Natural killer cell (primary cell): ENCODE data around the gene CCNO. TPM values are rescaled to one million over a fixed set of nuclear protein-coding genes. Genes with fewer than 3 reads are reported as not detected.
A peak's percentile ranks its signal among the peaks of the same experiment; 100 is the strongest.

Source experiments
- ATAC-seq, 3 donors: fragments of 150-1000 bp in 2 of 3; fragments of 200-7000 bp in 1 of 3; cut with Tn5 transposase; 1 replicate in 1 of 3; 2 replicates in 2 of 3; pipeline ENCODE4 v1.10.0; 2021; ENCODE audit warnings: mild to moderate bottlenecking in 2 of 3, moderate library complexity in 2 of 3
- DNase-seq, 2 donors: peaks; one replicate each; pipeline versions ENCODE4 v3.0.0 to v3.0.0-alpha.2; 2013 to 2021; ENCODE audit warnings: mixed read lengths in 1 of 2
- H3K27ac ChIP-seq: one replicate; pipeline ENCODE4 v1.5.1; 2013; ENCODE audit warnings: mild to moderate bottlenecking, low read length
- H3K27me3 ChIP-seq: one replicate; pipeline ENCODE4 v1.6.1; 2013; ENCODE audit warnings: low read length; ENCODE audit not compliant: control insufficient read depth, insufficient read depth
- H3K36me3 ChIP-seq: one replicate; pipeline ENCODE4 v1.6.1; 2013; ENCODE audit warnings: low read length; ENCODE audit not compliant: control insufficient read depth, insufficient read depth
- H3K4me1 ChIP-seq: one replicate; pipeline ENCODE4 v1.6.1; 2013; ENCODE audit warnings: low read length; ENCODE audit not compliant: control insufficient read depth, insufficient read depth
- H3K4me3 ChIP-seq: one replicate; pipeline ENCODE4 v1.5.1; 2013; ENCODE audit warnings: low read length
- H3K9me3 ChIP-seq: one replicate; pipeline ENCODE4 v1.6.1; 2013; ENCODE audit warnings: low read length; ENCODE audit not compliant: control insufficient read depth, insufficient read depth
- H3K27ac Mint-ChIP-seq, 2 donors: one replicate each; pipeline ENCODE4 v1.8.0; 2022; ENCODE audit warnings: mild to moderate bottlenecking in 2 of 2, mixed read lengths in 2 of 2, moderate library complexity in 1 of 2
- H3K27me3 Mint-ChIP-seq, 2 donors: one replicate each; pipeline ENCODE4 v1.8.0; 2022; ENCODE audit warnings: low read depth in 2 of 2, mixed read lengths in 2 of 2
- H3K36me3 Mint-ChIP-seq: one replicate; pipeline ENCODE4 v1.8.0; 2022; ENCODE audit warnings: mixed read lengths
- H3K4me1 Mint-ChIP-seq, 2 donors: one replicate each; pipeline ENCODE4 v1.8.0; 2022; ENCODE audit warnings: mixed read lengths in 2 of 2
- H3K4me3 Mint-ChIP-seq: one replicate; pipeline ENCODE4 v1.8.0; 2022; ENCODE audit warnings: mild to moderate bottlenecking, moderate library complexity, mixed read lengths
- H3K9me3 Mint-ChIP-seq, 2 donors: one replicate each; pipeline ENCODE4 v1.8.0; 2022; ENCODE audit warnings: mixed read lengths in 2 of 2
- CTCF ChIP-seq: fragments of 200-600 bp; IDR thresholded peaks from one replicate; pipeline ENCODE4 v1.8.0; 2022; ENCODE audit warnings: antibody characterized with exemption
- WGBS: methylation state at CpG from one replicate; pipeline ENCODE4 v1.1.7; 2013; ENCODE audit warnings: missing lambda C conversion rate; ENCODE audit not compliant: insufficient coverage; 5-methylcytosine and 5-hydroxymethylcytosine counted together
- intact Hi-C: fragments of 100-400 bp; cut with micrococcal nuclease; formaldehyde crosslinking; loops from one replicate; pipeline ENCODE4 v1.14.2; 2022
- total RNA-seq, 4 donors: library from RNA; stranded (reverse); fragments of 120-200 nt in 1 of 4; gene quantifications; one replicate each; pipeline versions ENCODE4 v1.2.3 to v1.2.4, GENCODE V29; 2013 to 2022

CCNO gene
- total RNA-seq, 3 donors from 2014 or later (not counting 1 experiment from before 2014, with no cell fraction given) = not detected

DNA sequence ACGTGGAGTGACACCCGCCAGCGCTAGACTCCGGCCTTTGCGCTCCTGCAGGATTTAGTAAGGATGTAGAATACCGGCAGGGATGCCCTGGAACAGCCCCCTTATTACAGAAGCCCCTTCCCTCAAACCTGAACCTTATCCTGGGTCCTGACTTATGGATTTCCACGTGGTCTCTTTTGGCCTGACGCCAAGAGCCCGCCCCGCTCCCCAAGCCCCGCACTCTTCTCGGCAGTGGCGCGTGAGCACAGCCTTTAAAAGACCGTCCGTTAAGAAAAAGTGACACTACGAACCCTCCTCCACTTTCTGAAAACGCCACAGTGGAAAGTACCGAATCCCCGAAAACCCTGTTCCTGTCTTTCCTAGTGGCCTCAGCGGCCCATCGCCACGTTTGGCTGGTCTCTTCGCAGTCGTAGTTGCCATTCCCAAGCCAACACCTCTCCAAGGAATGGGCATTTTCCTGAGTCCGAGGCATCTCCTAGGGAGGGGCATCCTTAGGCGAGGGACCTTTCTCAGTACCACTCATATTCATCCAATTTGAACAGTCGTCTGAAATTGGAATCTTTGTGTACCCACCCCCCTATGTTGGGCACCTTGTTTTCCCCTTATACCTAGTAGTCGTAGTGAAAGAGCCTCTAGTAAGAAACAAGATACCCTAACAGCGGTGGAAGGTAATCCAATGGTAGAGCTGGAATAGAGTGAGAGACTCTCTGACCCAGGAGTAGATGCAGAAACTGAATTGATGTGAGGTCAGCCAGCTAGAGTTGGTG lies 5.6 kb downstream of the CCNO start:
- H3K27ac Mint-ChIP-seq = no peak overlapping the region
- H3K9me3 Mint-ChIP-seq = no peaks in the 10 kb centered on the region
- H3K36me3 Mint-ChIP-seq = no peaks in the 10 kb centered on the region
- DNase-seq (no peak), ATAC-seq (no peak)
- H3K4me1 ChIP-seq = peaks cover 50% of the 10 kb centered on the region
- H3K27me3 Mint-ChIP-seq = peaks cover 77 to 87% of the 10 kb centered on the region in 2 donors
- H3K9me3 ChIP-seq = no peaks in the 10 kb centered on the region
- no peak overlapping the region for H3K27ac ChIP-seq
- 8% methylated on average over 29 of the region's 30 CpGs for WGBS
- peaks cover 30 to 37% of the 10 kb centered on the region in 2 donors for H3K4me1 Mint-ChIP-seq
- intact Hi-C loops = no loop called here
- peak overlapping the region; percentile 77 for H3K4me3 Mint-ChIP-seq
- H3K27me3 ChIP-seq = peaks cover 82% of the 10 kb centered on the region
- no peak for TF ChIP-seq CTCF
- no peak overlapping the region for H3K4me3 ChIP-seq
- H3K36me3 ChIP-seq = no peaks in the 10 kb centered on the region

- H3K27ac Mint-ChIP-seq = no peak within 1 kb of the TSS
- H3K4me3 ChIP-seq = no peak within 1 kb of the TSS
- DNase-seq (peak in 1 of 2 donors; percentile 74), ATAC-seq (peak; percentile 52 to 71 (median 62))
- H3K27me3 Mint-ChIP-seq = peaks cover 78 to 88% of the 10 kb centered on the region in 2 donors
- H3K4me3 Mint-ChIP-seq = peak within 1 kb of the TSS; percentile 77
- no peaks in the 10 kb centered on the region for H3K9me3 ChIP-seq
- H3K36me3 ChIP-seq = no peaks in the 10 kb centered on the region
- no peaks in the 10 kb centered on the region for H3K9me3 Mint-ChIP-seq
- H3K4me1 Mint-ChIP-seq = peaks cover 30 to 33% of the 10 kb centered on the region in 2 donors
- peaks cover 82% of the 10 kb centered on the region for H3K27me3 ChIP-seq
- H3K36me3 Mint-ChIP-seq = no peaks in the 10 kb centered on the region
- H3K4me1 ChIP-seq = peaks cover 45% of the 10 kb centered on the region
- TF ChIP-seq CTCF = no peak
- under 1% methylated on average over 74 of the region's 80 CpGs for WGBS
- H3K27ac ChIP-seq = no peak within 1 kb of the TSS
- intact Hi-C loops = no loop called here
These were observed 6.3 kb downstream of the CCNO start, which contains the start of gene MCIDAS for GRCh38 chr5:55226934-55227663. Gene MCIDAS (minus strand): TSS chr5:55227315. CDS start chr5:55227138, 177 bp downstream.

GRCh38 chr5:55226027-55226933 lies 7.1 kb downstream of the CCNO start:
- Histone ChIP-seq H3K9me3 (no peaks in the 10 kb centered on the region), H3K27ac (no peak overlapping the region), H3K4me3 (no peak overlapping the region), H3K36me3 (no peaks in the 10 kb centered on the region), H3K27me3 (peaks cover 81% of the 10 kb centered on the region), H3K4me1 (peaks cover 36% of the 10 kb centered on the region)
- 3% methylated on average over 53 of the region's 54 CpGs for WGBS
- intact Hi-C loops = no loop called here
- Mint-ChIP-seq H3K9me3 (no peaks in the 10 kb centered on the region), H3K36me3 (no peaks in the 10 kb centered on the region), H3K27me3 (peaks cover 74 to 82% of the 10 kb centered on the region in 2 donors), H3K4me3 (peak overlapping the region; percentile 64), H3K27ac (no peak overlapping the region), H3K4me1 (peaks cover 21 to 27% of the 10 kb centered on the region in 2 donors)
- TF ChIP-seq CTCF = no peak
- DNase-seq (peak in 1 of 2 donors; percentile 56), ATAC-seq (peak in 2 of 3 donors; percentile 46)
